Measurements from ENCODE around the gene AKAP7.

Gene AKAP7

GRCh38 chr6:131134220-131134979, 867 bp upstream of the AKAP7 start:
- Histone ChIP-seq H3K9ac (ENCODE audit: low read length in 2 of 2) (peak overlapping the region; percentile 72 to 93), H3K4me1 (ENCODE audit: control insufficient read depth, insufficient read depth, low read length) (peaks cover 9% of the 10 kb centered on the region)

DNA sequence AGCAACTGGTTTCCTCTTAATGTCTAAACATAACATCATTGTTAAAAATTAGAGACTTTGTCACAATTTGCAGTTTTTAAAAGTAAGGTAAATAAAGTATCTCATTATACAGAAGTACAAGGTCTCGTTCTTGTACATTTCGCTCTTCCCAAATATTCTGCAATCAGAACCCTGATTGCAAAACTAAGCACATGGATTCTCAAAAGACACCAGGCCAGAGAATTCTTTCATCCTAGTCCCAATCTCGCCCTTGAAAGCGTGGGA, 355 bp upstream of the AKAP7 start:
- peaks cover 9% of the 10 kb centered on the region for H3K4me1 ChIP-seq (ENCODE audit: control insufficient read depth, insufficient read depth, low read length)
- H3K4me3 ChIP-seq (ENCODE audit: low read length in 2 of 2): peak overlapping the region; percentile 70 to 90
- no peaks in the 10 kb centered on the region for H3K9me3 ChIP-seq (ENCODE audit: control insufficient read depth in 2 of 2, low read length in 2 of 2)
- H3K36me3 ChIP-seq (ENCODE audit: control insufficient read depth in 2 of 2, insufficient read depth in 2 of 2, low read length in 2 of 2): no peaks in the 10 kb centered on the region
- no peaks in the 10 kb centered on the region for H3K27me3 ChIP-seq (ENCODE audit: control insufficient read depth in 1 of 2, insufficient read depth in 2 of 2, low read length in 2 of 2)
- peak overlapping the region; percentile 75 for H3K27ac ChIP-seq (ENCODE audit: low read length)
- peak overlapping the region; percentile 72 to 93 for H3K9ac ChIP-seq (ENCODE audit: low read length in 2 of 2)

More at GRCh38 chr6:131134220-131134979, 867 bp upstream of the AKAP7 start:
- no peaks in the 10 kb centered on the region for H3K27me3 ChIP-seq (ENCODE audit: control insufficient read depth in 1 of 2, insufficient read depth in 2 of 2, low read length in 2 of 2)
- peak overlapping the region; percentile 70 to 90 for H3K4me3 ChIP-seq (ENCODE audit: low read length in 2 of 2)
- no peaks in the 10 kb centered on the region for H3K9me3 ChIP-seq (ENCODE audit: control insufficient read depth in 2 of 2, low read length in 2 of 2)
- H3K27ac ChIP-seq (ENCODE audit: low read length): peak overlapping the region; percentile 75
- no peaks in the 10 kb centered on the region for H3K36me3 ChIP-seq (ENCODE audit: control insufficient read depth in 2 of 2, insufficient read depth in 2 of 2, low read length in 2 of 2)

- Histone ChIP-seq H3K9me3 (ENCODE audit: control insufficient read depth in 2 of 2, low read length in 2 of 2) (no peaks in the 10 kb centered on the region), H3K27ac (ENCODE audit: low read length) (peak overlapping the region; percentile 68), H3K36me3 (ENCODE audit: control insufficient read depth in 2 of 2, insufficient read depth in 2 of 2, low read length in 2 of 2) (no peaks in the 10 kb centered on the region), H3K9ac (ENCODE audit: low read length in 2 of 2) (peak overlapping the region; percentile 81), H3K4me1 (ENCODE audit: control insufficient read depth, insufficient read depth, low read length) (peaks cover 9% of the 10 kb centered on the region), H3K4me3 (ENCODE audit: low read length in 2 of 2) (peak overlapping the region; percentile 83 to 90), H3K27me3 (ENCODE audit: control insufficient read depth in 1 of 2, insufficient read depth in 2 of 2, low read length in 2 of 2) (no peaks in the 10 kb centered on the region)
These were observed 937 bp downstream of the AKAP7 start for GRCh38 chr6:131136021-131136786.

DNA sequence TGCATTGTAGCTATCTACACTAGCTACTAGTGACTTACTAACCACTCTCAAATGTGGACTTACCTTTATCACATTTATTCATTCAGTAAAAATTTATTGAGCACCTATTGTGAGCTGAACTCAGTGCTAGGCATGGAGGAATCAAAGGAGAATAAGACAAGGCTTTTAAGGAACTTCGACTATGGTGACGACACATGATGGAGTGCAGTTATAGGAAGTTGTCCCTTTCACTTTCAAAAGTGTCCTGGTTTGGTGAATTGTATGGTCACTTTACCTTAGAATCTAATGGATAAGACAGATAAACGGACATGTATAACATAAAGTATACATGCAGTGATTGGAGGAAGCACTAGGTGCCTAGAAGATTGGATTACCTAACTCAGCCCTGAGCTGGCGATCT, 4.3 kb downstream of the AKAP7 start:
- H3K27me3 ChIP-seq (ENCODE audit: control insufficient read depth in 1 of 2, insufficient read depth in 2 of 2, low read length in 2 of 2): no peaks in the 10 kb centered on the region
- H3K4me3 ChIP-seq (ENCODE audit: low read length in 2 of 2): no peak overlapping the region
- no peaks in the 10 kb centered on the region for H3K9me3 ChIP-seq (ENCODE audit: control insufficient read depth in 2 of 2, low read length in 2 of 2)
- H3K27ac ChIP-seq (ENCODE audit: low read length): no peak overlapping the region
- H3K36me3 ChIP-seq (ENCODE audit: control insufficient read depth in 2 of 2, insufficient read depth in 2 of 2, low read length in 2 of 2): peaks cover 0 to 2% of the 10 kb centered on the region in 2 donors
- H3K9ac ChIP-seq (ENCODE audit: low read length in 2 of 2): no peak overlapping the region
- H3K4me1 ChIP-seq (ENCODE audit: control insufficient read depth, insufficient read depth, low read length): peaks cover 7% of the 10 kb centered on the region

GRCh38 chr6:131143319-131143718, 8.1 kb downstream of the AKAP7 start:
- Histone ChIP-seq H3K4me3 (ENCODE audit: low read length in 2 of 2) (no peak overlapping the region), H3K36me3 (ENCODE audit: control insufficient read depth in 2 of 2, insufficient read depth in 2 of 2, low read length in 2 of 2) (peaks cover 0 to 4% of the 10 kb centered on the region in 2 donors), H3K27me3 (ENCODE audit: control insufficient read depth in 1 of 2, insufficient read depth in 2 of 2, low read length in 2 of 2) (no peaks in the 10 kb centered on the region), H3K9me3 (ENCODE audit: control insufficient read depth in 2 of 2, low read length in 2 of 2) (no peaks in the 10 kb centered on the region), H3K4me1 (ENCODE audit: control insufficient read depth, insufficient read depth, low read length) (no peaks in the 10 kb centered on the region), H3K27ac (ENCODE audit: low read length) (no peak overlapping the region), H3K9ac (ENCODE audit: low read length in 2 of 2) (no peak overlapping the region)

DNA sequence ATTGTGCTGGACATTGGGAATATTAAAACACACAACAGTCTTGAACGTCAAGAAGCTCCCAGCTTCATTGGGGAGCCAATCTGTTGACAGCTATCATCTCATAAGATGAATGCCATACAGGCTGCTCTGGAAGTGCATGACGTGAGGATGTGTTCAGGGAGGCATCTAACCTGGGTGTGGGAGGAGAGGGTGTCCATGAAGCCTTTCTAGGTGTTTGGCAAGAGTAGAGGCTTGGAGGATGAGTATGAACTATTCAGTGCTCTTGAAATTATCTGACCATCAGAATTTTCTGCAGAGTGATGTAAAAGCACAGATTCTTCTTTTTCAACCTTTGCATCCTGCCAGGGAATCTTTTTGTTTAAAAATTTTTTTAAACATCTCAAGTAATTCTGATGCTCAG, 11.6 kb downstream of the AKAP7 start:
- no peaks in the 10 kb centered on the region for H3K27me3 ChIP-seq (ENCODE audit: control insufficient read depth in 1 of 2, insufficient read depth in 2 of 2, low read length in 2 of 2)
- H3K9me3 ChIP-seq (ENCODE audit: control insufficient read depth in 2 of 2, low read length in 2 of 2): no peaks in the 10 kb centered on the region
- H3K27ac ChIP-seq (ENCODE audit: low read length): no peak overlapping the region
- H3K9ac ChIP-seq (ENCODE audit: low read length in 2 of 2): no peak overlapping the region
- H3K36me3 ChIP-seq (ENCODE audit: control insufficient read depth in 2 of 2, insufficient read depth in 2 of 2, low read length in 2 of 2): peaks cover 0 to 4% of the 10 kb centered on the region in 2 donors
- H3K4me3 ChIP-seq (ENCODE audit: low read length in 2 of 2): no peak overlapping the region
- no peaks in the 10 kb centered on the region for H3K4me1 ChIP-seq (ENCODE audit: control insufficient read depth, insufficient read depth, low read length)

GRCh38 chr6:131156411-131156810, 21.1 kb downstream of the AKAP7 start:
- no peaks in the 10 kb centered on the region for H3K9me3 ChIP-seq (ENCODE audit: control insufficient read depth in 2 of 2, low read length in 2 of 2)
- H3K36me3 ChIP-seq (ENCODE audit: control insufficient read depth in 2 of 2, insufficient read depth in 2 of 2, low read length in 2 of 2): no peaks in the 10 kb centered on the region
- H3K4me1 ChIP-seq (ENCODE audit: control insufficient read depth, insufficient read depth, low read length): no peaks in the 10 kb centered on the region
- no peaks in the 10 kb centered on the region for H3K27me3 ChIP-seq (ENCODE audit: control insufficient read depth in 1 of 2, insufficient read depth in 2 of 2, low read length in 2 of 2)
- H3K27ac ChIP-seq (ENCODE audit: low read length): no peak overlapping the region
- no peak overlapping the region for H3K4me3 ChIP-seq (ENCODE audit: low read length in 2 of 2)
- no peak overlapping the region for H3K9ac ChIP-seq (ENCODE audit: low read length in 2 of 2)

GRCh38 chr6:131159578-131159977, 24.3 kb downstream of the AKAP7 start:
- no peak overlapping the region for H3K27ac ChIP-seq (ENCODE audit: low read length)
- no peak overlapping the region for H3K9ac ChIP-seq (ENCODE audit: low read length in 2 of 2)
- no peak overlapping the region for H3K4me3 ChIP-seq (ENCODE audit: low read length in 2 of 2)
- H3K27me3 ChIP-seq (ENCODE audit: control insufficient read depth in 1 of 2, insufficient read depth in 2 of 2, low read length in 2 of 2): no peaks in the 10 kb centered on the region
- no peaks in the 10 kb centered on the region for H3K4me1 ChIP-seq (ENCODE audit: control insufficient read depth, insufficient read depth, low read length)
- peaks cover 0 to 3% of the 10 kb centered on the region in 2 donors for H3K36me3 ChIP-seq (ENCODE audit: control insufficient read depth in 2 of 2, insufficient read depth in 2 of 2, low read length in 2 of 2)
- H3K9me3 ChIP-seq (ENCODE audit: control insufficient read depth in 2 of 2, low read length in 2 of 2): no peaks in the 10 kb centered on the region

DNA sequence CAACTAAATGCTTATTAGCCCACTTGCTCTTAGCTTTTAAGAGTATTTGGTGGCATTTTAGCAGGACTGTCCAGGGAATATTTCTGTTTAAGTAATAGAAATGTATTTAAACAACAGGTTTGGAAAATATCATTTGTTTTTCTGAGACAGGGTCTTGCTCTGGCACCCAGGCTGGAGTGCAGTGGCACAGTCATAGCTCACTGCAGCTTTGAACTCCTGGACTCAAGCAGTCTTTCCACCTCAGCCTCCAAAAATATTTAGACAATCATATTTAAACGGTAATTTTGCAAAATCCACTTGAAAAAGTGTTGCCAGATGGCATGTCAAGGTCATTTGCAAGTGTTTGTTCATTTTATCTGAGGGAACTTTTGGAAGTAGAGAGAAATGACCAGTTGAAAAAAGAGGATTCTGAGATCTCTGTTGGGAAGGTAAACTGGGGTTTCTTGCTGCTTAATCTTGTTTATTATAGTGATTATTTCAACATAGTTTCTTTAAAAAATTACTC, 25.0 kb downstream of the AKAP7 start:
- Histone ChIP-seq H3K27ac (ENCODE audit: low read length) (no peak overlapping the region), H3K27me3 (ENCODE audit: control insufficient read depth in 1 of 2, insufficient read depth in 2 of 2, low read length in 2 of 2) (no peaks in the 10 kb centered on the region), H3K4me3 (ENCODE audit: low read length in 2 of 2) (no peak overlapping the region), H3K4me1 (ENCODE audit: control insufficient read depth, insufficient read depth, low read length) (no peaks in the 10 kb centered on the region), H3K9ac (ENCODE audit: low read length in 2 of 2) (no peak overlapping the region), H3K9me3 (ENCODE audit: control insufficient read depth in 2 of 2, low read length in 2 of 2) (no peaks in the 10 kb centered on the region), H3K36me3 (ENCODE audit: control insufficient read depth in 2 of 2, insufficient read depth in 2 of 2, low read length in 2 of 2) (peaks cover 0 to 3% of the 10 kb centered on the region in 2 donors)

DNA sequence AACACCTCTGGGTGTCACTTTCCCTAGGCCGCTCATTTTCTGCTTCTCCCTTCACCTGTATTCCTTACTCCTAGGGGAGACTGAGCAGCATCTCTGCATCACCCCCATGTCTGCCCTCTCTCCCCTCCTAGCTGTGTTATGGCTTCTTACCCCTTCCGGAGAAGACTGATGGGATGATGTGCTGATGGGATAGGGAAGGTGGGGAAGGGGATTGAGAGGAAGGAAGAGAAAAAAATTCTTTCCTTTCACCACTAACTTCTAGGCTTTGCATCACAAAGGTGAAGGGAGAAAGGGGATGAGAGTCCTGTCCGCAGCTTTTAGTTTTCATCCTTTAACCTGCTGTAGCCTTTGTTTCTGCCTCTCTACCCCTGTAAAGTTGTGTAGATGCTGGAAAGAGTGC, 26.7 kb downstream of the AKAP7 start:
- no peak overlapping the region for H3K27ac ChIP-seq (ENCODE audit: low read length)
- H3K9ac ChIP-seq (ENCODE audit: low read length in 2 of 2): no peak overlapping the region
- H3K9me3 ChIP-seq (ENCODE audit: control insufficient read depth in 2 of 2, low read length in 2 of 2): no peaks in the 10 kb centered on the region
- H3K27me3 ChIP-seq (ENCODE audit: control insufficient read depth in 1 of 2, insufficient read depth in 2 of 2, low read length in 2 of 2): no peaks in the 10 kb centered on the region
- no peaks in the 10 kb centered on the region for H3K4me1 ChIP-seq (ENCODE audit: control insufficient read depth, insufficient read depth, low read length)
- peaks cover 5 to 8% of the 10 kb centered on the region in 2 donors for H3K36me3 ChIP-seq (ENCODE audit: control insufficient read depth in 2 of 2, insufficient read depth in 2 of 2, low read length in 2 of 2)
- H3K4me3 ChIP-seq (ENCODE audit: low read length in 2 of 2): no peak overlapping the region

DNA sequence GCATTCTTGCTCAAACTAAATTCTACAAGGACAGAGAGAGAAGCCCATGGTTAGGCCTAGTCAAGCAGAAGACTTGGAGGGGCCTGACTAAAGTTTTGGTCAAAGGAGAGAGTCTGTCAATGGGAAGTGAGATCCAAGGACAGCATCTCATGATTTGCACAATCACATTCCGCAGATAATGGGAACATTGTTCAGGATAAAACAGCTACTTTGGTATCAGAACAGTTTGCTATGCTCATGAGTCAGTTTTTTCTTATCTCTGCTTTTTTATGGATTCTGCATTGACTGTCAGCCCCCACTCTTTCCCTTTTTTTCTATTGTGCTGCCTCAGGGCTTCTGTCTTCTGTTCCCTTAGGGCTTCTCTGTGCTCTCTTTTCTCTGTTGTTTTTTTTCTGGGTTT, 28.6 kb downstream of the AKAP7 start:
- H3K27ac ChIP-seq (ENCODE audit: low read length): no peak overlapping the region
- H3K4me3 ChIP-seq (ENCODE audit: low read length in 2 of 2): no peak overlapping the region
- no peaks in the 10 kb centered on the region for H3K4me1 ChIP-seq (ENCODE audit: control insufficient read depth, insufficient read depth, low read length)
- H3K9ac ChIP-seq (ENCODE audit: low read length in 2 of 2): no peak overlapping the region
- peaks cover 5 to 8% of the 10 kb centered on the region in 2 donors for H3K36me3 ChIP-seq (ENCODE audit: control insufficient read depth in 2 of 2, insufficient read depth in 2 of 2, low read length in 2 of 2)
- H3K9me3 ChIP-seq (ENCODE audit: control insufficient read depth in 2 of 2, low read length in 2 of 2): no peaks in the 10 kb centered on the region
- H3K27me3 ChIP-seq (ENCODE audit: control insufficient read depth in 1 of 2, insufficient read depth in 2 of 2, low read length in 2 of 2): no peaks in the 10 kb centered on the region
